ELF-1 (cell line): ENCODE data around the gene ITIH2.

Experiments used
- DNase-seq: peaks from one replicate; pipeline ENCODE4 v3.0.0-alpha.2; 2016; ENCODE audit warnings: low read depth, low spot score

The ITIH2 gene

DNA sequence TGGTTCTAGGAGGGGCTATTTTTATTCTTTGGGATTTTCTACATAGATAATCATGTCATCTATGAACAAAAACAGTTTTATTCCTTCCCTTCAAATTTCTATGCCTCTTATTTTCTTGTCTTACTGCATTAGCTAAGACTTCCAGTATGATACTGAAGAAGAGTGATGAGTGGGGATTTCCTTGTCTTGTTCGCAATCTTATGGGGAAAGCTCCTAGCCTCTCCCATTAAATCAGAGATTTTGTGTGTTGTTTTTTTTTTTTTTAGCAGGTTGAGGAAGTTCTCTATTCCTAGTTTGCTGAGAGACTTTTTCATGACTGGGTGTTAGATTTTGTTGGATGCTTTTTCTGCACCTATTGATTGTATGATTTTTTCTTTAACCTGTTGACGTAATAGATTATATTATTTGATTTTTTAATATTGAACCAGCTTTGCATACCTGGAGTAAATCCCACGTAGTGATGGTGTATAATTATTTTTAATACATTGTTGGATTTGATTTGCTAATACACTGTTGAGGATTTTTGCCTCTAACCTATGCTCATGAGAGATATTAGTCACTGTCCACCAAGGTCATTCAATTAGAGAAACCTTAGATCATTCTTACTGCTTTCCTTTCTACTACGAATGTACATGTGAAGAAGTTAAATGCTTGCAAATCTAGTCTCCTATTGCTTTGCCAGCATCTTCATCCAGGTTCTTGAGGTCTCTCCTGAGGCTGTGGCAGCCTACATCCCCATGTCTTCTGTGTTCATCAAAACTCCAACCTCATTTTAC is 91.3 kb downstream of the ITIH2 start:
- DNase-seq, result no peak

DNA sequence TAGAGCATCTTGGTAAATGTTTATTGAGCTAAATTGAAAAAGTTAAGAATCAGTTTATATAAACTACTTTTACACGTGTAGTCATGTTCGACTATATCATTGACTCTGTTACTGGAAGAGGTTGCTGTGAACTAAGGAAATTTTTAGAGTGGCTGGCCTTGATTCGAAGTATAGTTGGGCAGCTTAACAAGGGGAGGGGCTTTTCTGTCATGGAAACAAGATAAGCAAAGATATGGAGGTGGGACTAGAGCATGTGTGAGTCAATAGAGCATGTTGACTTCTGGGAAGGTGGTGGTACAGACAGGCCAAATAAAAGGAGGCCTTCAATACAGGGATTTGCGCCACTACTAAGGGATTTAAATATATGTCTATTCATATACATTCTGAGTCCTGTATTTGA is 92.5 kb downstream of the ITIH2 start:
- peak; percentile 23 for DNase-seq

DNA sequence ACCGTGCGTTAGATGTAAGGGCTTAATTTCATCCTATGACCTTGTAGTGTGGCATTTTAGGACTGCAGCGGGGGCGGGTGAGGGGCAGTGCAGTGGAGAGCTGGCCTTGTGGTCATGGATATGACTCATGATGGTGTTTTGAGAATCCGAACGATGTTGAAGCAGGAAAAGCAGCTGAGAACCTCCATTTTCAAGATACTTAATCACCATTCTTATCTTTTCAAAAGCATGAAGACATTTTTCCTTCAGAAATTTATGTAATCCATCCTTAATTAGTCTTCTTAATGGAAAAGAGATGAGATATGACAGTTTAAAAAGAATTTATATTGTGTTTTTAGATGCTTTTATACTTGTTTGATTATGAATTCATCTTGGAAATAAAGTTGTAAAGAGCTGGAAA is 94.5 kb downstream of the ITIH2 start:
- peak; percentile 10 for DNase-seq
